HG03196 (cell line): ENCODE data around the gene TTC17.
"Not testable (repeated sequence)": the region's sequence is repeated elsewhere in the genome, so short reads cannot be mapped to it uniquely, and the experiment has no call there.

ENCODE experiments used
- ATAC-seq: cut with Tn5 transposase; IDR thresholded peaks from one replicate; pipeline ENCODE4 v1.9.1; 2021; ENCODE audit not compliant: unreplicated experiment

The TTC17 gene

DNA sequence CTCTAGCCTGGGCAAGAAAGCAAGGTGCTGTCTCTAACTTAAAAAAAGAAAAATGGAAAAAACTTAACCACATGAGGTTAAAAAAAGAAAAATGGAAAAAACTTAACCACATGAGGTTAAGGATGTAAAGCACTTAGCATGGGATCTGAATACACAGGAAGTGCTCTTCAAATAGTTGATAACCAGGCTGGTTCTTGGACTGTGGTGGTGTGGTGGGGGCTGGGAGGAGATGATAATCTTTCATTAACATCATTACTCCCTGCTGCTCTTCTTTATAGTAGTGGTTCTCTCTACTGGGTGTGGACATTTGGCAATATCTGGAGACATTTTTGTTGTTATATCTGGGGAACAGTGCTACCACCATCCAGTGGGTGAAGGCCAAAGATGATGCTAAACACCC, 88.4 kb downstream of the TTC17 start:
- ATAC-seq = no peak

DNA sequence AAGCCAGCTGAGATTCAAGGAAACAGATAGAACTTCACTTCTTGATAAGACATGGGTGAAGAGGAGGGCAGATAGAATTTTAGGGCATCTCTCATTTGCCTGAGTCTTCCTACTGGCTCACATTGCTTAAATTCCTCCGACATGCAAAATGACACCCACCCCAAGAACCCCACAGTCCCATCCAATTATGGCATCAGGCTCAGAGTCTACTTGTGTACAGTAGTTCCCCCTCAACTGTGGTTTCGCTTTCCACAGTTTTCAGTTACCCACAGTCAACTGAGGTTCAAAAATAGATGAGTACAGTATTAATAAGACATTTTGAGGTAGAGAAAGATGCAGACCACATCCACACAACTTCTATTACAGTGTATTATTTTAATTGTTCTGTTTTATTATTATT, 99.8 kb downstream of the TTC17 start:
- ATAC-seq = no peak

DNA sequence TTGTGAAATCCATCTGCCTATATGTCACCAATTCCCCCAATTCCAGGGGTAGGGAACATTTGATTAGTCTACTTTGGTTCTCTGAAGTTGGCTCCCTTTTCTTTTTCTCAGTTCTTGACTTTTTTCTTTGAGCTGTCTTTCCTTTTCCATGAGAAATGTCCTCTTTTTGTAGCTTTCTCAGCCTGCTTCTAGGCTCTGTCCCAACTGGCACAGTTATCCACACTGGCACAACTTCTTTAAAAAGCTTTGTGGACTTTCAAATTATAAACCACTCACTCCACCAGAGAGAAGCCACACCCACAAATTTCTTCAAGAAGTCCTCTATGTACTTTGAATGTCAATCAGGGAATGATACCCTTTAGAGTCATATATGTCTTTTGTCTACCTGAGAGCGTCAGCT, 100.5 kb downstream of the TTC17 start:
- no peak for ATAC-seq

DNA sequence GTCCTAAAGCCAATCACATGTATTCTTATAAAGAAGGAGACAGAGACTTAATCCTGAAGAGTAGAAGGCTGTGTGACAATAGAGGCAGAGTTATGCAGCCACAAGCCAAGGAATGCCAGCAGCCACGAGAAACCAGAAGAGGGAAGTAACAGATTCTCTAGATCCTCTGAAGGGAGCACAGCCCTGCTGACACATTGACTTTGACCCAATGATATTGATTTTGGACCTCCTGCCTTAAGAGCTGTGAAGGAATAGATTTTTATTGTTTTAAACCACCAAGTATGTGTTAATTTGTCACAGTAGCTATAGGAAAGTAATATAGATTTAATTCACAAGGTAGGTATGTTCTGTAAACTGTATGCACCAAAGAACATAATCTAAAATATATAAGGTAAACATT, 103.6 kb downstream of the TTC17 start:
- no peak for ATAC-seq

DNA sequence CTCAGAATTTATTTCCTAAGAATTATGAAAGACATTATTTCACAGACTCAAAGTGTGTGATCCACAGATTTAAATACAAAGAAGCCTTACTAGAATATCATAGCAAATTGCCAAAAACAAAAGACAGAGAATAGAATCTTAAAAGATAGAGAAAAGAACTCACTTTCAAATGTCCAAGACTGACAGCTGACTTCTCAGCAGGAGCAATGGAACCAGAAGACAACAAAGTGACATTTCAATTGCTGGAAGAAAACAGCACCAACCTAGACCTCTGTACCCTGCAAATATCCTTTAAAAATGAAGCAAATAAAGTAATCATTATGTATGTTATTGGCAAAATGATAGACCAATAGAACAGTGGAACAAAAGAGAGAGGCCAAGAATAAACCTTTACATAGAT, 109.2 kb downstream of the TTC17 start:
- no peak for ATAC-seq

DNA sequence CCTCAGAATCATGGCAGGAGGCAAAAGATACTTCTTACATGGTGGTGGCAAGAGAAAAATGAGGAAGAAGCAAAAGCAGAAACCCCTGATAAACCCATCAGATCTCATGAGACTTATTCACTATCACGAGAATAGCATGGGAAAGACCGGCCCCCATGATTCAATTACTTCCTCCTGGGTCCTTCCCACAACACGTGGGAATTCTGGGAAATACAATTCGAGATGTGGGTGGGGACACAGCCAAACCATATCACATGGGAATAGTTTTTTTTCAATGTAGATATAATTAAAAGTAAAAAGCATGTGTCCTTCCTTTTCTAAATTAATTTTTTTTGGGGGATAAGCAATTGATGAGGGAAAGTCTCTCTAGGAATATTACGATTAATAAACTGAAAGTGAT, 118.8 kb downstream of the TTC17 start:
- ATAC-seq = not testable (repeated sequence)

DNA sequence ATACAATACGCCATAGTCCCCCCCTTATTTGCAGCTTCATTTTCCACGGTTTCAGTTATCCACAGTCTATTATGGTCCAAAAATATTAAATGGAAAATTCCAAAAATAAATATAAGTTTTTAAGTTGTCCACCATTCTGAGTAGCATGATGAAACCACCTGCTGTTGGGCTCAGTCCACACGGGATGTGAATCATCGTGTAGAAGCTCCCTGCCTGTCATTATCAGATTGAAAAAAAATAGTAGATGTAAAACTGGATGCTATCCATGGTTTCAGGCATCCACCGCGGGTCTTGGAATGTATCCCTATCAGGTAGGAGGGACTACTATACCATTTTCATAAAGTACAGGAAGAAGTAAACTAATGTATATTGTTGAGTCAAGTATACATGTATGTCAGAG, 127.4 kb downstream of the TTC17 start:
- ATAC-seq = no peak

DNA sequence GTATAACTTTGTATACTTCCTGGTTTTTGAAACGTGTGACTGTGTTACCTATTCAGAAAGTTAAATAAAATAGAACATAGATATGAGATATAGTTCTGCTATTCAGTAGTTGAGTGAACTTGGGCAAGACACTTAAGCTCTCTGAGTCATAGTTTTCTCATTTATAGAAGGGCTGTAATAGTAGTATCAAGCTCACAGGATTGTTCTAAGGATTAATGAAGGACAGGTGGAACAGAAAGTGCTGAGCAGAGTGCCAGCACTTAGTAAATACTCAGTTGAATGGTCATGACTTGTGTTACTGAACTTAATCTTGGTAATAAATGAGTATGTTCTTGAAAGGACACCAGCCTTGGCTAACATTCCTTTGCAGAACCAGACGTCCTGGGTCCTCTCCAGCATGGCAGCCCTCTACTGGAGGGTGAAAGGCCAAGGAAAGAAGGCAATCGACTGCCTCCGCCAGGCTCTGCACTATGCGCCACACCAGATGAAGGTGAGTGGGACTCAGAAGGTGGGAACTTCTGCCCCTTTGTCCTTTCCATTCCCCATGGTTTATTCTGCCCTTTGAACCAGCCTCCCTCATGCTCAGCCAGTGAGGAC, 131.2 kb downstream of the TTC17 start:
- ATAC-seq = no peak

DNA sequence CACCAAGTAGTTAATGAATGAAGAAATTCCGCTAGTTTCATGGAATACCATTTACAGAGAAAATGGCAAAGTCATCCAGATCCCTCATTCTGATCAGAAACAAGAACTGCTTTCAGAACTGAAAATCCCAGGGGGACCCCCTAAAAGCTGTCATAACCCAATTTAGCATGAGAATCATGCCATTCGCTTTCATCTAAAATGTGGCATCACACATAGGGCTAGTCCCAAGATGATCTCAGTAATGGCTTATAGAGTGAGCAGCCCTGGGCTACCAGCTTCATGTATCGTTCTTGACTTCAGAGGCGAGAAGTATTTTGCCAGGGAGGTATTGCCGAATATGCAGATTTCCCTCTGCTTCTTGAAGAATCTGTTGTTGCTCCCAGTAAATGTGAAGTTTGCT, 134.0 kb downstream of the TTC17 start:
- ATAC-seq = no peak

DNA sequence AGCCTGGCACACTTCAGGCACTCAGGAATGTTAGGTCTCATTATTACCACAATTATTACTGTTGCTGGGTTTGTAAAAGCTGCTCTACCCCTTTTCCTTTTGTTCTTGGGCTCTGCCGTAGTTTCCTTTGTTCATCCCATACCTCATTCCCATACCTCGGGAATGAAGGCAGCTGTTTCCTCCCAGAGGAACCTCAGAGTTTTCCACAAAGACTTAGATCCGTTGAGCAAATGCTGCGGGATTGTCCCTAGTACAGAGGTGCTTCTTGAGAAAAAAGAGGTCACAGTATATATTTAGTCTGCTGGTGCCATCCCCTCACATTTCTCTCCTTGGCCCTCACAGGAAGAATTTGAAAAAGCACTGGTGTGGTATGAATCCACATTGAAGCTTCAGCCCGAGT, 134.7 kb downstream of the TTC17 start:
- no peak for ATAC-seq

DNA sequence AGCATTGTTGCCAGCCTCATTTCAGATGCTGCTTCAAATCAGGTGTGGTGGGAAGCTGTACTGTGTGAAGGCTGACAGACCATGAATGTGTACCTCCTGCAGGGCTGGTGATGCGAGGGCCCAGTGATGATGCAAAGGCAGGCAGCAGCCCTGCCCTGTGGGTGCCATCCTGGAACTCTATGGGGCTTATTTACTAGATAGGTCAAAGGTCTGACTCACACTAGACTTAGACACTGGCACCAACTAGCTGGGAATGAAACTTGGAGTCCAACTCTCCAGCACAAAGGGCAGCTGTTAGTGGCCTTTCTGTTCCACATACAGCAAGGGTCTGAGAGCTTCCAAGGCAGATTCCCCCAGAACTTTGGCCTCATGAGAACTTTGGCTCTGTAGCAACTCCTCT, 138.4 kb downstream of the TTC17 start:
- no peak for ATAC-seq

DNA sequence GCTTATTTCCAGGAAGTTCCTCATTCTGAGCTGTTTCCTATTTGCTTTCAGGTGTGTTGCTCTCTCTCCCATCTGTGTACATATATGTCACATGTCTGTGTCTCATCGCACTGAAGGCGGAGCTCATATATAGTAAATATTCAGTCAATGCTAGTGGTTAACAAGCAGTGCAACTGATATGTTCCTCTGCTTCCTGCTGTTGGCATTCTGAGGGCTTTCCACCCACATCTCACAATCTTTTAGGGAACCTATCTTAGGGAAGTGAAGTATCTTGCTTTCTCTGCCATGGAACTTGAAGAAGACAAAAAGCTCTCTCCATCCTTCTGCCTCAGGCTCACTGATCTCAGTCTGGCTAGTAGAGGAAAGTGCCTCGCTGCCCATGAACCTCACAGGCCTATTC, 139.8 kb downstream of the TTC17 start:
- ATAC-seq = no peak

DNA sequence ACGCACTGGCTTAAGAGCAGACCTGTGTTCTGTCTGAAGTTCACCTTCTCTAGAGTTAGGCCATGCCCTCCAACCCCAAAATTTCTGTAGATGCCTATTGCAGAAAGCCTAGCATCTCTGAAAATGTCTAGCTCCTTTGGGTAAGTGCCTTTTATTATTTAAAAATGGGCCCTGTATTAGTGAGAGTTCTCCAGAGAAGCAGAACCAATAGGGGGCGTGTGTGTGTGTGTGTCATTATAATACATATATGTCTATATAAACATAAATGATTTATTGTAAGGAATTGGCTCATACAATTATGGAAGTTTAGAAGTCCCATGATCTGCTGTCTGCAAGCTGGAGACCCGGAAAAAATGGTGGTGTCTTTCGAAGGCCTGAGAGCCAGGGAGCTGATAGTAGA, 144.7 kb downstream of the TTC17 start:
- ATAC-seq = no peak

DNA sequence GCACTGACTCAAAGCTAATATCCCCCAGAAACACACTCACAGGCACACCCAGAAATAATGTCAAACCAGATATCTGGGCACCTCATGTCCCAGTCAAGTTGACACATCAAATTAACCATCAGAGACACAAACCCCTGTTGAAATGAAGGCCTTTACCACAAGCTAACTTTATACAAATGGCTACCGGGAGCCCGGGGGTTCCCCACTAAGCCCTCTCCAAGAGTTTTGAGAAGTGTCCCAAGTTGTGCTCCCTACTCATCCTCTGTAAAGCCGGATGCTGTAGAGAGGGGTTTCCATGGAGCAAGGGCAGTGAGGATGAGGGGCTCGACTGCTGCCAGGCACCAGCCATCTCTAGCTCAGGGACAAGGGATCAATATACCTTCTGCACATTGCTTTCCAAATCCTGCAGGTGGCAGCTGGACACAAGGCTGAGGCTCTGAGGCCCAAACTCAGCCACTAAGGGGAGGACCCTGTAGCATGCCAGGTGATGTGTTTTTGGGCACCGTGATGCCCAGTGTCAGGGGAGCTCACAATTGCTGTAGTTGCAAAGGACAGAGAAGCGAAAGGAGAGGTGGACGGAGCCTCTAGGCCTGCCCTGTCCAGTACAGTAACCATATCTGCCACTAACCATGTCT, 145.7 kb downstream of the TTC17 start:
- no peak for ATAC-seq

DNA sequence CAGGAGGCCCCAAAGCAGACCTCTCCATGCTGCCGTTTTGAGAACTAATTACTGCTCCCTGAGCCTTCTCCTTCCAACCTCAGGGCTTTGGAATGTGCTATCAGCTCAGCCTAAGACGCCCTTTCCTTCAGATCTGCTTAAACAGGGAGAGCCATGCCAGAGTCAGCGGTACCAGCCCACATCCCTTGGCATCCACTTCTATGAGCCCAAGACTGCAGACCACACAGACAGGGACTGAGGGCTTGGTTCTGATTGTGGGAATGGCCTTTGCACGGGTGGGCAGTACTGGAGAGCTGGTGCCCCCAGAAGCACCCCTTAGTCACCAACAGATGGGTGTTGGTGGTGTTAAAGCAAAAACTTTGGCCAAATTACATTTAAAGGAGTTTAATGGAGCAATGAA, 146.5 kb downstream of the TTC17 start:
- no peak for ATAC-seq

DNA sequence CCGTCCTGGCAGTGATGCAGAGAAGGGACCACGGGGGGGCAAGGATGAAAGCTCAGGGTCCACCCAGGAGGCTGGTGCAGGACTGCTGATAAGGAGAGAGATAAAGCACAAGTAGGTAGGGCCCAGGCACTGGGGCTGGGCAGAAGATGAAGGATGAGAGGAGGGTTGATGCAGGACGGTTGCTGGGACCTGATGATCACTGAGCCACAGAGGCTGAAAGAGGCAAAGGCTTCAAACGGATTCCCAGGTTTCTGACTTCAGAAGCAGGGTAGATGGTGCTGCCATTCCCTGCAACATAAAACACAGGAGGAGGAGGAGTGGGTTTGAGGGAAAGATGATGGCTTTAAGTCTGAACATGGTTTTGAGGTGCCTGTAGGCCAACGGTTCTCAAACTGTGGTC, 148.5 kb downstream of the TTC17 start:
- no peak for ATAC-seq

DNA sequence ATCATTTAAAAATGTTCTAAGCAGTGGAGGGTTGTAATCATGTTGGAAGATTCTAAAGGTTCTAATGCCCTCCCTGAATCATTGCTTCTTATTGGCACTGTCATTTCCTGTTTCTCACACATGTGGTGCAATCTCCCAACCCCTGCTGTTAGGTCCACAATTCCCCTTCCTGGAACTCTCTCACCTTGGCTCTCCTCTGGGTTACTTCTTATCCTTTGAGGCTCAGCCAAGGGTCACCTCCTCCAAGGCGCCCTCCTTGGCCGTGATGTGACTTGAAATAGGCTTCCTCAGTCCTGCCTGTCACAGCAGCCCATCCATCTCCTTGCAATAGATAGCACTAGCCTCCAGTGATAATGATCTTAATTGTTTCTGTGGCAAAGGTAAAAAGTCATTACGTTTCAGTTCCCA, 149.8 kb downstream of the TTC17 start:
- no peak for ATAC-seq

DNA sequence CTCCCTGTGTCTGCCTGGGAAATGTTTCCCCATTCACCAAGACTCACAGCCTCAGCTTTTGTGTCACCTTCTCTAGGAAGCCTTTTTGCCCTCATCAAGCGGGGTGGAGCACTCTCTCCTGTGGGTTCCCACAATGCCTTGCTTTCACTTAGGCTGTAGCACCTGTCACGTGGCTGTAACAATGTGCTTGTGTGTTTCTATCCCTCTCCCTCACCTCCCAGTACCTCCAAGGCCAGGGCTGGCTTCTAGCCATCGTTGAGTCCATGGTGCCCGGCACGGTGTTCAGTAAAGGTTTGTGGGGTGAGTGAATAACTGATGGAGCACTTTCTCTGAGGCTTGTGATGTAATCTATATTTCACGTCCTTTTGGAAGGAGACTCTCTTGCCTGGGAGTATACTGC, 153.2 kb downstream of the TTC17 start:
- ATAC-seq = no peak

DNA sequence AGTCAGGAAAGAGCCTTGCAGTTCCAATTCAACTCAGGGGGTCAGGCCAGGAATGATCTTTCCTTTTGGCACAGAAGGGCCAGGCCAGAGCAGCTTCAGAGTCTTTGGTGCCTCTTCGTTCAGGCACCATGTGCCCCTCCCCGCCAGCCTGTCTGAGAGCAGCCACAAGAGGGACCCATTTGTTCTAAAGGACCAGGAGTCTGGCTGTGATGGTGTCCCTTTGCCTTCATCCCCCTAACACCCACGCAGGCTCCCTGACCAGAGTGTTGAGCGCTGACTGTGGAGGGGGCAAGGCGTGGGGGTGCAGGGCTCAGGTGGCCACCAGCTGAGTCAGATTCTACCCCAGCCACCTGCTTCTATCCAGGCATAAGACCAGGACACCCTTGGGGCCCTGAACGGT, 156.4 kb downstream of the TTC17 start:
- no peak for ATAC-seq

DNA sequence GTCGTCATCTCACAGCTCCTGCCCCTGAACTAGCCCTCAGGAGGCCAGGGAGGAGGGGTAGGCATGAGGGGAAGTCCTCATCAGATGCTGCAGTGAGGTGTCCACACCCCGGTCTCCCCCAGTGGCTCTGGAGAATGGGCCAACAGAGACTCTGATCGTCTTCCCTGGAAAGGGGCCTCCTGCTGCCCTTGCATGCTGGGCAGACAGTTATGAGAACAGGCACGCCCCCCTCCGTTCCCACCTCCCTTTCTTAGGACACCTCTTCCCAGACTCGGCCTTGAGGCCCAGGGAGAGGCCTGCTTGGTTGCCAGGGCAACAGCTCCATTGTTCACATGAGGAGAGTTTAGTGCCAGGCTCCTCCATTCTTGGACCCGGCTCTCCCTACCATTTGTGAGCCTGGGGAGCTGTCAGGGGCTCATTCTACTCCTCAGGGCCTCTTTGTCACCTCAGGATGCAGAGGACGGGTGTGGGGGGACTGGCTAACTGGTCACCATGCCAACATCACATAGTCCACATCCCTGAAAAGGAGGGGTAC, 157.7 kb downstream of the TTC17 start:
- no peak for ATAC-seq

DNA sequence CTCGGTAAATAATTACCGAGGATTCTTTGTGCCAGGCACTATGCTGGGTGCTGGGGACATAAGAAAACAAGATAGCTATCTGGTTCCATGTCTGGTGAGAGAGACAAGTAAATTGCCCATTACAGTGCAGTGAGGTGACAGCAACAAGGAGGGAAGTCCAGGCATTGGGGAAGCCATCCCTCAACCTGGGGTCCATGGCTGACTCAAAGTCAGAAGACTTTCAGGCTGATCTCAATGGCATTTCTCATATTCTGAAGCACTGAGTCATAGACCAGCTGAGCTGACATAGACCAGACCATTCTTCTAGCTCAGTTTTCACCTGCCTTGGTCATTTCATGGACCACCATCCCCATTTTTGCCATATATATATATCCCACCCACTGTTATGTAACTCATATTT, 158.8 kb downstream of the TTC17 start:
- ATAC-seq = no peak

DNA sequence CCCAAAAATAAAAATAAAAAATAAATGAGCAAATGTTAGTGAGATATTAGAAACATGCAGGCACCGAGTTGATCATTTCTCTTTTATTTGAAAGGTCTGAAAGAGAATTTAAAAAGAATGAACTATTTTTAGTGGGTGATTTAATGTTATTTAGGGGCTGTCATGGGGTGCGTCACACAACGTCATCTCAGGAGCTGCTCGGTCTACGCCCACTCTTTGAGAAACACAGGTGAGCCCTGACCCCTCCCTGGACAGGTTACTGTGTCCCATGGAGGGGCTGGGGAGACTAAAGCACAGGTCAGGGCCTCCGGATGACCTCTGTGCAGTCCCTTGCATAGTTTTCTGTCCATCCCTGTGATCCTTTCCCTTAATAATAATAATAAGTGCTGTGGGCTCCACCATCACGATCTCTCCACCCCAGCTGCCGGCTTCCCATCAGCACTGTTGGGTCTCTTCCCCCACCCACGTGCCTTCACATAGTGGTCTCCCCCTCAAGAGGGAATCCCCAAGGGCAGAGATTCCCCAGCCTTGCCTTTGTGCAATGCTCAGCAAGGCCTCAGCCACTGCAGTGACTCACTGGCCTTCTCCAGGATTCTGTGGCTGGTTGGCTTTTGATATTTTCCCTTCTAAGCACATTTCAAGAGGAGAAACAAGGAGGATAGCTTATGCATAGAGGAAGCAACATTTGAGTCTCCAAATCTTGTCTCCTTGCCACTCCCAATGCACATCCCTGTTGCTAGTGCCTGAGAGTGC, 159.9 kb downstream of the TTC17 start:
- no peak for ATAC-seq
